ENCODE results near the gene DDRGK1.

DDRGK1 gene

DNA sequence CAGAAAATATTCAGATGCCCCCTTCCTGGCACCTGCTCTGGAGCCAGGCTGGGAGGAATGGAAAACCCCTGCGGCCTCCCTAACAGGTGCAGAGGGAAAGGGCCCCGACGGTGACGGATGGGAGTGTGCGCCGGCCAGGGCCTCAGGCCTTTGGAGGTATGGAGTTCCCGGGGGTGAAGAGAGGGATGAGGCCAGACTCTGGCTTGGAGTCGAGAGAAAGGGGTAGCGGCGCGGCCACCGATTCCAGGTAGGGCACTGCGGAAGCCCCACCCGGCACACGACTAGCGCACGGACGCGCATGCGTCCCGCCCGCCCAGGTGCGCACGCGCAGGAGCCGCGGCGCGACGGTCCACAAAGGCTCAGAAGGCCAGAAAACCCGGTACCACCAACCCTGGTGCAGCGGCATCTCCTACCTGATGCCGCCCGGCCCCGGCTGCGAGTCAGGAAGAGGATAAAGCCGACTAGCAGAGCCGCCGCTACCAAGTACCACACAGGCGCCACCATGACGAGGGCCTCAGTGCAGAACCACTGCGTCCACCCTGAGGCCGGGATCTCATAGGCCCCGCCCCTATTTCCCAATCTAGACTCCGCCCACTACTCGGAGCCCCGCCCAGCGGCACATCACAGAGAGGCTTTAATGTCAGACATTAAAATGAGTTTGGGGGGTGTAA lies at the start of gene DDRGK1:
Gene DDRGK1 (minus strand): TSS at position 559 of the 671 bp plus-strand sequence. CDS start 55 bp downstream, at position 504.
- peak; percentile 91 for DNase-seq

DNA sequence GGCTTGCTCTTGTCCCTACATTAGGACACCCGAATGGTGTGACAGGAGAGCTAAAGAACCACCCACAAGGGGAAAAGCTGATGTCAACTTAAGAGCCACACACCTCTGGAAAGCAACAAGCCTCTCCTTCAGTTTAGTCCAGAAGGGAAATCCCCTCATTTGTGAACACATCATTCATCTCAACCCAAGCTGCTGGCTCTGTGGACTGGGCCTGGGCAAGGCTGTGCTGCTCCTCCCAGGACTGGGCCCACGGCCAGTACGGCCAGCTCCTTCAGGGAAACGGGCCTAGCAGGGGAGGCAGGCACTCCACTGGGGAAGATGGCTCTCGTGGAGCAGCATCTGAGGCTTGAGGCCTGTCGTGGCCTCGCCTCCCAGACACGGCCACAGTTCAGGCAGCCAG lies 47.3 kb upstream of the DDRGK1 start:
- no peak for DNase-seq

DNA sequence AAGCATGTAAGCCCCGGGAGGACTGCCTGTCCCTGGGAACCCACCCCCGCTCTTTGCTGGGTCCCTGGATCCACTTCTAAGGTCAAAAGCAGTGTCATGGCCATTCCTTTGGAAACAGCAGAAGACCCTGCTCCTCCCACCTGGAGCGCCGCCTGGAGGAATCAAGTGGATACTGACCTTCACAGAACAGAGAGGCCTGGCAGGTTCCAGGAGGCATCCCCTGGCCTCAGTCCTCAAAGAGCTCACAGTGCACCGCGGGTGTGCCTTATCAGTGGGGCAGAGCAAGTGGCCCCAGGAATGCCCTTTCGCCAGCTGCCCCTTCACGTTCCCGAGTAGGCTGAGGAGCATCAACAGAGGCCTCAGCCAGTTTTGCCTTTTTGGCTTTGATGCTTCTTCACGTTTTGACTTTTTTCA lies 45.6 kb upstream of the DDRGK1 start:
- DNase-seq = no peak

DNA sequence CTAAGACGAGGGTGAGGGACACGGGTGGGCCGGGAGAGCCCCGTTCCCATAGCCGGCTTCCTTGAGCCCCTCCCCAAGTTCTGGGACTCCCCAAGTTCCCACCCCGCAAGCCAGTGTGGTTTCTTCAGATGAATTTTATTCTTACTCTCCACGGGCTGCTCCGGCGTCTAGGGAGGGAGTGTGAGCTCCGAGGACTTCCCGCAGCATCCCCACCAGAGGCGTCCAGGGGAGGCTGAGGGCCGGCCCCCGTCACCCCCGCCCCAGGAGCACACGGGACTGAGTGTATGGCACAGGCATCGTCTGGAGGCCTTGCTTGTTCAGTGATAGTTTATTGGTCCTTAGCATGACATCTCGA lies 44.5 kb upstream of the DDRGK1 start:
- DNase-seq = no peak

DNA sequence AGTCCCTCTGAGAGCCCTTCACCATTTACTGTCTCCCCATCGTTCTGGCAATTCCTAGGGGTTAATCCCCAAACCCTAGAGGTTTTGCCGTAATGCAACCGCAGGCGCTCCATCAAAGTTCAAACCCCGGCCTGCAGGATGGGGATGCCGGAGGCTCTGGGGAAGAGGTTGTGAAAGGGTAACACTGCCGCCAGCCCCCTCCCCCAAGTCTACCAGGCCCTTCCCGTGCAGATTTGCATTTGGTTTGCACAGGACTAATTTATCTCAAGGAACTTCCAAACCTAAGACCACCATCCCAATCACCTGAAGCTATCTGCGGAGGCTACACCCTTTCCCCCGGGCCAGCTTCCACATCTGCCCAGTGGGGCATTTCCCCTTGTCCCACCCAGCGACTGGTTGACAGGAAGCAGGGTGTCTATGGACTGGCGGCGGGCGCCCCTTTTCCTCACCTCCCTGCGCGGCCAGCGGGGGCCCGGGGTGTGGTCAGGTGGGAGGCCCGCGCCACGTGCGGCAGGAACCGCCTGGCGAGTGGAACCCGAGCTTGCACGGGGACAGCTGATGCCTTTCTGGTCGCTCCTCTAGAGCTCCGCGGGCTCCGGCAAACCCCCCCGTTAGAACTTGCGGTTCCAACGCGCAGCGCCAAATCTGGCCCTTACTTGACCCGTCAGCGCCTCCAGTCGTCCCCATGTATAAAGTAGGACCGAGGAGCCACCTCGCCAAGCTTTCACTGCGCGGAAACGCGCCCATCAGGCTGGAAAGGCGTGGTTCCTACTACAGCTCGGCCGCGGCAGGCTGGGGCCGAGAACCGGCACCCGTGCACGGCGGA lies 43.9 kb upstream of the DDRGK1 start:
- no peak for DNase-seq

DNA sequence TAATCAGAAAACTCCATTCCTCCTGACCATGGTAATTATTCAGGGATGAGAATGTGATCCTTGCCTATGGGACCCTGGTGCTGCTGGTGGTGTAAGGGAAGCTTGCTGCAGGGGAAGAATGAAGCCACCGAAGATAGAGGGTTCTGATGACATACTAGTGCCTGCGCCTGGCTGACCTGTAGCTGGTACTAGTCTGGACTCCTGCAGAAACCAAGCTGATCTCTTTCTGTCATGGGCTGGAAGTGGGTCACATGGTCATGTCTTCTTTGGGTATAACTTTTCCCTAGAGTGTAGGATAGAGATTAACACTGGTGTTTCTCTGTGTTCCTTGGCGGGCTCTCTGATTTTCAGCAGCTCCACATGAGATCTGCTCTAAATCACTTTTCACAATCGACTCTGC lies 43.2 kb upstream of the DDRGK1 start:
- no peak for DNase-seq

DNA sequence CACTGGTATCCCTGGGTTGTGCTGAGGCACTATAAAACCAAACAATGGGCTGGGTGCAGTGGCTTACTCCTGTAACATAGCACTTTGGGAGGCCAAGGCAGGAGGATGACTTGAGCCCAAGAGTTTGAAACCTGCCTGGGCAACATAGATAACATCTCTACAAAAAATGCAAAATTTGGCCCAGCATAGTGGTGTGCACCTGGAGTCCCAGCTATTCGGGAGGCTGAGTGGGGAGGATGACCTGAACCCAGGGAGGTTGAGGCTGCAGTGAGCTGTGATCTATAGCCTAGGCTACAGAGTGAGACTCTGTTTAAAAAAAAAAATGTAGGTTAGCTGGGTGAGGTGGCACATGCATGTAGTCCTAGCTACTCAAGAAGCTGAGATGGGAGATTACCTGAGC lies 42.2 kb upstream of the DDRGK1 start:
- DNase-seq = no peak

DNA sequence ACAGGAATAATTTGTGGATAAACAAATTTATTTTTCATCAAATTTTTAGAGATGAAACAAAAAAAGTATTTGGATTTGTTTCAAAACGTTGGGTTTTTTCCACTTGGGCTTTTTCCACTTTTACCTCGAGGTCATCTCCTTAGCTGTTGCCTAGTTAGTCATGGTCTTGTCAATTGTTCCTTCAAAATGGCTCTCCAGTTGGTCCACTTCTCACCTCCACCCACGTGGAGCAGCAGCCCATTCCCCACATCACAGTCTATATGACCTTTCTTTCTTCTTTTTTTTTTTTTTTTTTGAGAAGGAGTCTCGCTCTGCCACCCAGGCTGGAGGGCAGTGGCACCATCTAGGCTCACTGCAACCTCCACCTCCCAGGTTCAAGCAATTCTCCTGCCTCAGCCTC lies 41.2 kb upstream of the DDRGK1 start:
- DNase-seq = no peak

DNA sequence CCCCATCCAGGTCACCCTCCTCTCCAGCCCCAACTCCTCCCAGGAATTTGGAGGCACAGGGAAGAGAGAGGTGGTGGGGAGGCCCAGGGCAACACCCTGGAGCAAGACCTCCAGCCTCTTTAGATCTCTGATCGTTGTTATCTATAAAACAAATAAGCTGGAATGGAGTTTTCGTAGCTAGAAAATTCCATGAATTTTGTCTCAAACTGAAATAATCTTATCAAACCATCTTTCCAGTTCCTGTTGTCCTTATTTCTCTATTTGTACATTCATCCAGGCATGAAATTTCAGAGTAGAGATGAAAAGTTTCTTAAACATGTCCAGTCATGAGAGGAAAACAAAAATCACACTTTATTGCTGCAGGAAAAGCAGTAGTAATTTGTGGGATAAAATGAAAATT lies 40.7 kb upstream of the DDRGK1 start:
- no peak for DNase-seq

DNA sequence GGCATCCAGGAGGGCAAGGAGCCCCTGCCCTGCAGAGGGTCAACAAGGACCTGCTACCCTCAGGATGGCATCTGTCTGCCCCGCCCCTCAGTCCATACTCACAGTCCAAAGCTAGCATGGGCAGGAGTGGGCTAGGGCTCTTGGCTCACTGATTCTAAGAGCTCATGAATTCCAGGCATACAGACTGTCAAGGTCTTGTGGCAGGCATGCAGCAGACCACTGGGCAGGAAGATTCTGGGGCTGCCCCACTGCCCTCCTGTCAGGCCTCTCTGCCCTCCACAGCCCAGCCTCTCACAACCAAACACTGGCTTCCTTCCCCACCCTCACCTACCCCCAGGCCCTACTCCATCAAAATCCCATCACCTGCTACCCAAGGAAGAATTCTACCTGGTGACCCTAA lies 40.1 kb upstream of the DDRGK1 start:
- DNase-seq = no peak

DNA sequence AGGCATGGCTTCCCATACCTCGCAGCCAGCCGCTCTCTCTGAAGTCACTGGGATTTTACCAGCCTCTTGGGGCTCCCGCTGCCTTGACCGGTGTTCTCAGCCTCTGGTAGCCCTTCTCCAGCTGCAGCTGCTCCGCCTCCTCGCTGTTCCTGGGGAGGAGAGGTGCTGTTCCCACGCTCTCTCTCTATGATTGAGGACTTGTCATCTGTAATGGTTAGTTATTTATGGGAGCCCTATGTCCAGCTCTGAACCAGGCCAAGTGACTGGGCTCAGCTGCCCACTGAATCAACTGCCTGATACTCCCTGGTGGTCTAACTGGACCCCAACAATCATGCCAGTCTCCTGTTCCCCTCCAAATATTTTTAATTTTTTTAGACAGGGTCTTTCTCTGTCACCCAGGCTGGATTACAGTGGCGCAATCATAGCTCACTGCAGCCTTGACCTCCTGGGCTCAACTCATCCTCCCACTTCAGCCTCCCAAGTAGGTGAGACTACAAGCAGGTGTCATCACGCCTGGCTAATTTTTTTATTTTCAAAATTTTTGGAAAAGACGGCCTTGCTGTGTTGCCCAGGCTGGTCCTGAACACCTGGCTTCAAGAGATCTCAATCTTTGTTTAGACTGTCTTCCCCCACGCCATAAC lies 39.4 kb upstream of the DDRGK1 start:
- DNase-seq = no peak

DNA sequence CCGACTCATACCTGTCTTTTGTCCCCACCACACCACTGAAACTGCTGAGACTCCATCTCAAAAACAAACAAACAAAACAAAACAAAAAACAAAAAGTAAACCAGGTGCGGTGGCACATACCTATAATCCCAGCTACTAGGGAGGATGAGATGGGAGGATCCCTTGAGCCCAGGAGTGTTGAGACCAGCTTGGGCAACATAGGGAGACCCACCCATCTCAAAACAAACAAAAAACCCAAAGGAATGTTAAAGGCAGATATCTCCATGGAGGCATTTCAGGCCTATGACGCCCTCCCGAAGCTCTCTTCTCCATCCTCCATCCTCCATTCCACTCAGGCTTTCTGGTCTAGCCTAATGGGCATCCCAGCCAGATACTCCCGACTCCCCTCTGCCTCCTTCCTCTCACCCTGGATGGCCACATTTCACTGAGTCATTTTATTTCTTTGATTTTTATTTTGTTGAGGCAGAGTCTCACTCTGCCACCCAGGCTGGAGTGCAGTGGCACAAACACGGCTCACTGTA lies 37.8 kb upstream of the DDRGK1 start:
- DNase-seq = no peak

DNA sequence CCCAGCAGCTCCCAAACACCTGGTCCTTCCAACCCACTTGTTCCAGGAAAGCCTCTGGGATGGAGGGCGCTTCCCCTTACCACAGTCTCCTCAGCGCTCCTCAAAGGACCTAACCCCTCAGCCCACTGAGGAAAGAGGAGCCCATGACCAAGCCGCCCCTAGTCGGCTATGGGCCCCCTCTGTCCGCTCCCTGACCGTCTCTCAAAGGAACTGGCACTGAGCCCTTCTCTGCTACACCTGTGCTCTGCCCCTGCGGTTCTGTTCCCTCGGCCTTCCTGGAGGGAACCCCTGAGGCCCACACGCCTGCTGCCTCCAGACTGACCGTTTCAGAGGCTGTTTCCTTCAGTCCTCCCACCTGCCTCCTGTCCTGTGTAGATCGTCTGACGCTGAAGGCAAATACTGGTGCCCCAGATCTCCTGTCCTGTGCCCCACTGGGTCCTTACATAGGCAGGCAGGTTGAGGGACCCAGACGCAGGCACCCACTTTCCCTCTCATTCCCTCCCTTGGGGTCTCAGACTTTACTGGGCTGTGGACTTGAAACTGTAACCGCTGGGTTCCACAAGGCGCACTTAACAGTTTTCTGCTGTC lies 36.4 kb upstream of the DDRGK1 start:
- DNase-seq = no peak

DNA sequence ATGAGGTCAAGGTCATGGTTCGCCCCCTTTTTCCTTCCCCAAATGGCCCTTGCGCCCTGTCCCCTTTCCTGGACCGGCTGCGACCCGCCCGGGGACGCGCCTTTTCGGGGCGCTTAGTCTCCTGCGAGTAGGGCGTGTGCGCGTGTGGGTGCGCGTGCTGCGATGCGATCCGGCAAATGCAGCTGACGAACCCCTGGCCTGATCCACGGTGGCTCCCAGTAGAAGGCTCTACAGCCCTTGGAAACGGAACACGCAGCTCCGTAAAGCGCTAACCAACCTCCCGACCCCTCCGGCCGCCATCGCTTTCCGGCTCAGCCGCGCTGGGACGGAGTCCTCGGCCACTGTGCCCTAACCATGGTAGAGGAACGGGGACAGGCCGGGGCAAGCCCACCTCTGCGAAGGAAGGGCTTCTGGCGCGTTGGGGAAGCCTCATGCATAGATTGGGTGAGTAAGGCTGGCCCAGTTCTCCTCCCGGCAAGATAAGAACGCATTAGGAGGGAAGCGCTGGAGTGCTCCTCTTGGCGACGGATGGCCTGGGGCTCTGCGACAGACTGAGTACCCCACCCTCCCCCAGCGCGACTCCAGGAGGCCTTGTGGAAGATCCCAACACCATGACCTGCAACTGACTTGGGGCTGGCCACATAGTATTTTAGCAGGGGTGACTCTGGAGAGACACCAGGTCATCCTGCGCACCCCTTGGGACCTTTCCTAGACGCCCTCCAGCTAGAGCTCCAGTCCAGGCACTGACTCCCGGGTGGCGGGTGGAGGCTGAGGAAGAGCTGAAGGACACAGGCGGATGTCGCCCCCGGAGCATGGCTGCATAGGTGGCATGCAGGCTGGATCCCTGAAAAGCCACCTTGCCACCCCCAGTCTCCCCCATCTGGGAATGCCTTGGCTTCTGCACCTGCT lies 35.6 kb upstream of the DDRGK1 start:
- DNase-seq = no peak

DNA sequence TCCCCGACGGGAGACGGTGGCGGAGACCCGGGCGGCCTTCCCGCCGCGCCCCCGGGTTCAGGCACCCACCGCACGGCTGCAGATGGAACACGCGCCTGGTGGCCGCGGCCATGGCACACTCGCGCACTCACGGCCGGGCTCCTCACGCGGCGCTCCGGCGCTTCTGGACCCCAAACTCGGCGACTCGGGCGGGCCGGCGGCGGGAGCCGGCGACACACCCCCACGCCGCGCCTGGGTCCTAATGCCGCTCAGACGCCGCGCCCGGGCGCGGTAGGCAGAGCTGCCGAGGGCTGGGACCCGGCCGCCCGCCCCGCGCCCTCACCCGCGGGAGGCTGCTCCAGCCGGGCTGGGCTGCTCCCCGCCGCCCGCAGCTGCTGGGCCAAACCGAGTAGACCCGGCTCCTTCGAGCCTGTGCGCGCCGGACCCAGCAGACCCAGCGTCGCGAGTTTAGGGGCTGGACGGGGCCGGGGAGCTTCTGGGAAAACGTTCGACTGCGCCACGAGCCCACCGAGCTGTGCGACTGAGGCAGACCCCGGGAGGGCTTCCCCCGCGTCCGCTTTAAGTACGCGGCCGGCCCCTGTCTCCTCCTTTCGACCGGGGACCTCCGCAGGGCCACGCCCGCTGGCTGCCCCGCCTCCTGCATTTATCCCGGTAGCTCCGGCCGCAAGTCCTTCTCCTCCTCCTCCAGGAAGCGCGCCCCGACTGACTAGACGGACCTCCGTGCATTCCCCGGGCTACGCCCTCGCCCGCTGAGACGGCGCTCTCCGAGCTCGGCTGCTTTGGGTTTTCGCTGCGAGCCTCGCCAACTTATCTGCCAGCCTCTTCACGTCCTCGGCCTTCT lies 34.8 kb upstream of the DDRGK1 start, which contains the start of gene SLC4A11:
Gene SLC4A11 (minus strand): TSS at position 165 of the 841 bp plus-strand sequence. CDS start 53 bp downstream, at position 112.
- peak; percentile 36 for DNase-seq

DNA sequence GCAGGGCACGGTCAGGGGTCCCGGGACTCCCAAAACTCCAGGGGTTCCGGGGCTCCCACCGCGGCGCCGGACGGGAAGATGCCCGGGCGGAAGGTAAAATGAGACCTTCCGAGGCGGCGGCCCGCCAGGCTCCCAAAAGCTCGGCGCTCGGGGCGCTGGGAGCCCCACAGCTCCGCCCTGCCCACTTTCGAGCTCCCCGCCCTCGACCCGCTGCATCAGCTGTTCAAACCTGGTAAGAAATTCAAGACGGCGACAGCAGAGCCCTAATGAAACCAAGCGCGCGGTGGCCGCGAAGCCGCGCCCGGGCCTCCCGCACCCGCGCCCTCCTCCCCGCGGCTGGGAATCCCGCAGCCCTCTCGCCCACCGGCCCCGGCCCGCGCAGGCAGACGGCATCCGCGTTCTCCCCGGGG lies 34.1 kb upstream of the DDRGK1 start:
- peak; percentile 35 for DNase-seq

DNA sequence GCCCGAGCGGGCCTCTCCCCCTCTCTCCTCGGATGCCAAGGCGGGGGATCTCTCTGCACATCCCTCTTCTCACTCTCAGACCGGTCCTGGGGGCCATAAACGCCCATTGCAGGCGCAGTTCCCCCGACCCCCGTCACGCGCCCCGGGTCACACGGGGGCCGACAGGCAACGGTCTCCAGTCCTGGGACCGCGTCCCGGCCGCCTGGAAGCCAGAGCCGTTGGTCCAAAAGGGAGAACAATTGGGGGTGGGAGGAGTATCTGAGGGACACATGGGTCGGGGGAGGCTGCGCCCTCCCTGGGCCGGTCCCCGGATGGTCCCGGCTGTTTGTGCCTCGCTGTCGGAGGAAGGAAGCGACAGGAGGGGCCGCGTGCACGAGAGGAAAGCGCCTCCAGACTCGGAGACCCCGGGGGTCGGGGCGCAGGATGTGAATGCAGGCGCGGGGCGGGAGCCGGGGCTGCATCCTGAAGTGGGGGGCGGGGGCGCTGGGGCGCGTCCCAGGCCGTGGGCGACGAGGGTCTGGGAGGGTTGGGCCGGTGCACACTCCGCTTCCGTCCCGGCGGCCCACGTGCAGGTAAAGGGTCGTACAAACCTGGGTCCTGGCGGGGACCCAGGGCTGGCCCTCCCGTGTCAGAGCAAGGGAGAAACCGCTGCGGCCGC lies 33.6 kb upstream of the DDRGK1 start:
- no peak for DNase-seq

DNA sequence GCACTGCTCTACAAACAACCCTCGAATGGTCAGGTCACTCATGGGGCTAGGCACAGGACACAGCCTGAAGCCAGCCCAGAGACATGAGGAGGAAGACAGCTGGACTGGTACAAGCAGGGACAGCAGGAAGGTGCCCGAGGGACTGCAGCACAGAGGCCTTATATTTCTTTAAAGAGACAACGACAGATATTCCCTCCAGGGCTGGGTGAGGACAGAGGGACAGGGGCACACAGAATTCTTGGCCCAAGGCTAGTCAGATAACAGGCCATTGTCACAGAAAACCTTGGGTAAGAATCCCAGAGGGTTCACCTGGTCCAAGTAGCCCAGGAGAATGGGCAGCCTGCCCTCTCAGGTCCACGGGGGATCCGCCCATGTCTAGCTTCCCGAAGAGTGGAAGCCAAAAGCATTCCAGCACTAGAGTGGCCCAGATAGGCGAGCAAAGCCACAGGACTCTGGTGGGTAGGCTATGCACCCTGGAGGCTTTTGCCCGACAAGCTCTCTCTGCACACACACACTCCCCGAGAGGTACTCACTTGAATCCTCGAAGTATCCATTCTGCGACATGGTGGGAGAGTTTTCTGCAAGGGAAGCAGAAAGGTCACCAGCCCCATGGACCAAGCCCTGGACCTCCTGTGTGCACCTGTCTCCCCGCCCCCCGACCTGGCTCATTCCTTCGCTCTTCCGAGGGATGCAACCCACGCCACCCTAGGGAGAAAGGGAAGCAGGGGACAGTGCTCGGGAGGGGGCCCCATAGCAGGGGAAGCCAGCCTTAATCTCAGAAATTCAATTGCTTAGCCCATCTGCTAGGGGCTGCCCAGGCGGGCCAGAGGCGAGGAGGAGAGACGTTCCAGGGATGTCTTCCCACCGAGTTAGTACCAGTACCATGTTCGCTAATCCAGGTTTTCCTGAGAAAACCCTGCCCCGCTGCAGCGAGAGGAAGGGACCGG lies 32.8 kb upstream of the DDRGK1 start:
- DNase-seq = no peak

DNA sequence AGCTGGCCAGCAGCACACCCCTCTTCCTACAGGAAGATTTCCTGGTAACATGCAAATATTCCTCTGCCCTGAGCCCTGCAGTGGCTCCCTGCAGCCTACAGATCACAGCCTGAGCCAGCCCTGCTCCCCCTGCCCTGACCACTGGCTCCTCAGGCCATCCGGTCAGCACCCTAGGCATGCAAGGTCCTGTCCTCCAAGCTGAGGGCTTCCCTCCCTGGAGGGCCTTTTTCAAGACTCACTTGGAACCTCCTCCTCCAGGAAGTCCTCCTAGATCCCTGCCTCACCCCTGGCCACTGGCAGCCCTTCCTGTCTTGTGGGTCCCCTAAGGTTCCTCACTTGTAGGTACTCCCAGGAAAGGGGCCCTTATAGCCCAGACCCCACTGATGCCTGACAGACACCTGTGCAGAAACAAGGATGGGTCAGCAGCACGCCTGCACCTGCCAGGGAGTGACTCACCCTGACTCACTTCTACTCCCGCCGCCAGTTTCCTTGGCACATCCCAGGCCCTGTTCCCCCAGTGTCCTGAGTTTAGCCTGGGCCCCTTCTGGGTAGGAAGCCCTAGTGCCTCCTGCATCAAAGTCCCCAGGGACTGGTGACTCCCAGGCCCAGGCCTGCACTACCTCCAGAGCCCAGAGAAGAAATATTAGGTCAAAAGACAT lies 31.3 kb upstream of the DDRGK1 start:
- no peak for DNase-seq
